COLO668 (cell line): ENCODE results near the gene TSC22D2.
"Not testable (repeated sequence)": the region's sequence is repeated elsewhere in the genome, so short reads cannot be mapped to it uniquely, and the experiment has no call there.

Experiments
- DNase-seq: peaks from one replicate; lab custom pipeline; 2025; ENCODE audit not compliant: unreplicated experiment; lab: John Stamatoyannopoulos, UW

Gene TSC22D2

DNA sequence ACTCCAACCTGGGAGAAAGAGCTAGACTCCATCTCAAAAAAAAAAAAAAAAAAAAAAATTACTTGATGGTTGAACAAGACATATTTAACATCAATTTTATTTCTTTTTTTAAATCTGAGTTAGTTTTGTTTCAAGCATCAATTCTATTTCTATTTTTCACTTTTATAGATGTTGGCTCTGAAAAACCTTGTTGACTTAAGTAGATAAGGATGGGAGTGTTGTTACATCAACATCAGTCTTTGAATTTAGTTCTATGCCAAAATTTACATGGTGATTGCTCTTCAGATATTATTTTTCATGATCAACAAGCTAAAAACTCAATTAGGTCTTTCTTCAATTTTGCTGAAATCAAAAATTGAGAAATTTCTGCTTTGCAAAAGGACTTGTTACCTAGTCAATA is 71.3 kb downstream of the TSC22D2 start:
- no peak for DNase-seq

GRCh38 chr3:150480877-150481276 is 72.8 kb downstream of the TSC22D2 start:
- no peak for DNase-seq

DNA sequence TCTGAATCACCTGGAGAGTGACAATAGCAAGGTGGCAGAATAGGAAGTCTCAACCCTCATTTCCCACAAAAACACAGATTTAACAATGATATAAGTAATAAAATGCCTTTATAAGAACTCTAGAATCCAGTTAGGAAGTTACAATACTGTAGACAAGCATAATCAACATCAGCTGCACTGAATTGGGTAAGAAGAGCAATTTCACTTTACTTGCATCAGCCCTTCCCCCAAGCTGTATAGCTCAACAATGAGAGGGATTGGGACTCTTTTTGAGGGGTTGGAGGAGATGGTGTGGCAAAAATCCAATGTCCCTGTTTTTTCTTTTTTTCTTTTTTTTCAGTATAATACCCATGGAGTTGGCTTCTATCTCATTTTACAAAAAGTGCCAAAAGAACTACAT is 75.1 kb downstream of the TSC22D2 start:
- DNase-seq: no peak

GRCh38 chr3:150484410-150484809 is 76.3 kb downstream of the TSC22D2 start:
- DNase-seq: no peak

GRCh38 chr3:150488867-150489266 is 80.8 kb downstream of the TSC22D2 start:
- no peak for DNase-seq

DNA sequence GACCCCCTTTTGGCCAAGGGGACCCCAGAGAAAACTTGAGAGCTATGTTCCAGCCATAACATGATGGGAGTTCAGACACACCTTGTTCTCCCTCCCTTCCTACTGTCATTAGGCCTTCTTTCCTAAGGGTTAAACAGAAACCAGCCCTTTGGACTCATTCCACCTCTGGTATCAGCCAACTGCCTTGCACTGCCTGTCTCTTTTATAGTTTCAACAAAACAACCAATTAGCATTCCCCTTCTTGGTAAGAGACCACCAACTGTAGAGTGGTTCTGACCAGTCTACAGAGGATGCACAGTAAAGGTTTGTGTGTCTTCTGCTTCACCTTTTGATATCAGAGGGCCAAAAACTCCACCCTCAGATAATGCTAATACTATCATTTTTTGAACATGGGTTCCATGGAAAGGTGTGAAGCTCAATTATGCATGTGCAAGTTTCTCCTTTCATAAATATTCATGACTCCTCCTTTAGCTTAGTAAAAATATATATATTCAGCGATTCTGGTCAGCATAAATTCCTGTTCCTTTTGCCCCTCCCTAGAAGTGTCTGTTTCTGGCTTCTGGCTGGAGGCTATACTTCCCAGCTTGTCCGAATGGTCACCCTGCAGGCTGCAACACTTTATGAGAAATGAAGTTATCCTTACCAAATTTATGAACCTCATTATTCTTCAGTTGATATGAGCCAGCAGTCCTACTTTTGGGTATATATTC is 82.3 kb downstream of the TSC22D2 start:
- no peak for DNase-seq

- DNase-seq: no peak
These were observed 86.4 kb downstream of the TSC22D2 start for GRCh38 chr3:150494411-150494977.

DNA sequence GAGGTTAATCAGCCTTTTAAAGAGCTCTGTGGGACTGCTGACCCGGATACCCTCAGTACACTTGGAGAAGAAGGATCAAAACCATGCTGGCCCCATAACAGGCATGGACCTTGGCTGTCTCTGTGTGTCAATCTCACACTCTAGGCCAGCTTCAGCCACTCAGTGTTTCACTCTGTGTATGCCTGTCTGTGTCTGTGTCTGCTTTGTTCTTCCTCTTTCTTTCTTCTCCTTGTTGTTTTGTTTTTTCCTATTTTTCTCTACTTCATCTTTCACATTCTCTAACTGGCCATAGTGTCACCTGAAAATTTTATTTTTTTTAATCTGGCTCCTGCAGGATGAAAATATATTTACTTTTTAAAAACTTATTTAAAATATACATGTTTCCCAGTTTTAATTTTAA is 87.1 kb downstream of the TSC22D2 start:
- no peak for DNase-seq

DNA sequence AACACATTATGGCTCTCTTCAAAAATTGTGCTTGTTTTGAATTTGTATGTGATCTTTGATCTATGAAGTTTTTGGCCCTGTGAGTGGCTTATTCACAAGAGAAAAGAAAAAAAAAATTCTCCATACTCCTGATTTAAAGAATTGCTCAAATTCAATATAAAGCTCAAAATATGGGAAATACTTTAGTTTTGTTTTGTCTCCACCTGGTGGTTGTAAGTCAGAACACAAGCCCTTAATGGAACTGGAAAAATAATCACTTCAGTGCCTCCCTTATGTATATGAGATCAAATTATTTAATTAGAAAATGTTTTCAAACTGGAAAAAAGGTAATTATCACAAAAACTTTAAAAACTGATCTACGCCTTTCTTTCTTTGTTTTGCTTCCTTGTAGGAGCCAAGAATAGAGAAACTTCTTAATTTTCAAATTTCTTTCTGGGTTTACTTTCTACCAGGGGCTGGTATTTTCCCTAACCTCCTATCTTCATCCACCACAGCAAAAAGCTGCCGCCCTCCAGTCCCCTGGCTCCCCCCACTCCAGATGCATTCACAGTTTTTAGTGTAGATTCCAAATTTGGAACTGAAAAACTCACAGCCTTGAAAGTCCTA is 87.6 kb downstream of the TSC22D2 start:
- no peak for DNase-seq

- no peak for DNase-seq
These were observed 89.9 kb downstream of the TSC22D2 start for GRCh38 chr3:150497956-150498355.

DNA sequence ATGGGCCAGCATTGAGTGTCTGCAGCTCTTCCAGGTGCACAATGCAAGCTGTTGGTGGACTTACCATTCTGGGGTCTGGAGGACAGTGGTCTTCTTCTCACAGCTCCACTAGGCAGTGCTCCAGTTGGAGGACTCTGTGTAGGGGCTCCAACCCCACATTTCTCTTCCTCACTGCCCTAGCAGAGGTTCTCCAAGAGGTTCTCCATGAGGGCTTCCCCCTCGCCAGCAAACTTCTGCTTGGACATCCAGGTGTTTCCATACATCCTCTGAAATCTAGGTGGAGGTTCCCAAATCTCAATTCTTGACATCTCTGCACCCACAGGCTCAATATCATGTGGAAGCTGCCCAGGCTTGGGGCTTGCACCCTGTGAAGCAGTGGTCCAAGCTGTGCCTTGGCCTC is 92.9 kb downstream of the TSC22D2 start:
- DNase-seq: not testable (repeated sequence)

GRCh38 chr3:150503402-150504099 is 95.5 kb downstream of the TSC22D2 start:
- no peak for DNase-seq

GRCh38 chr3:150504483-150504882 is 96.4 kb downstream of the TSC22D2 start:
- DNase-seq: no peak

DNA sequence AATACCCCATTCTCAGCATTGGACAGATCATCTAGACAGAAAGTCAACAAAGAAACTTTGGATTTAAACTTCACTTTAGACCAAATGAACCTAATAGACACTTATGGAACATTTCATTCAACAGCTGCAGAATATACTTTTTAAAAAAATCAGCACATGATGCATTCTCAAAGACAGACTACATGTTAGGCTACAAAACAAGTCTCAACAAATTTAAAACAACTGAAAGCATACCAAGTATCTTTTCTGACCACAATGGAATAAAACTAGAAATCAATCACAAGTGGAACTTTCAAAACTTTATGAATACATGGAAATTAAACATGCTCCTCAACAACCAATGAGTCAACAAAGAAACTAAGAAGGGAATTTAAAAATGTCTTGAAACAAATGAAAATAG is 100.3 kb downstream of the TSC22D2 start:
- DNase-seq: no peak

DNA sequence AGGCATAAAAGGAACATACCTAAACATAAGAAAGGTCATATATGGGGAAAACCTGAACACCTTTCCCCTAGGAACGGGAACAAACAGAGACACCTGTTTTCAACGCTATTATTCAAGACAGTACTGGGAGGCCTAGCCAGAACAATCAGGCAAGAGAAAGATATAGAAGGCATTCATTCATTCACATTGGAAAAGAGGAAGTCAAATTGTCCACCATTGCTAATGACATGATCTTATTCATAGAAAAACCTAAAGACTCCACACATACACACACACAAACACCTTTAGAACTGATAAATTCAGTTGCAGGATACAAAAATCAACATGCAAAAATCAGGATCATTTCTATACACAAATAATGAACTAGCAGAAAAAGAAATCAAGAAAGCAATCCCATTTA is 101.7 kb downstream of the TSC22D2 start:
- no peak for DNase-seq

GRCh38 chr3:150511122-150511821 is 103.2 kb downstream of the TSC22D2 start:
- DNase-seq: no peak

DNA sequence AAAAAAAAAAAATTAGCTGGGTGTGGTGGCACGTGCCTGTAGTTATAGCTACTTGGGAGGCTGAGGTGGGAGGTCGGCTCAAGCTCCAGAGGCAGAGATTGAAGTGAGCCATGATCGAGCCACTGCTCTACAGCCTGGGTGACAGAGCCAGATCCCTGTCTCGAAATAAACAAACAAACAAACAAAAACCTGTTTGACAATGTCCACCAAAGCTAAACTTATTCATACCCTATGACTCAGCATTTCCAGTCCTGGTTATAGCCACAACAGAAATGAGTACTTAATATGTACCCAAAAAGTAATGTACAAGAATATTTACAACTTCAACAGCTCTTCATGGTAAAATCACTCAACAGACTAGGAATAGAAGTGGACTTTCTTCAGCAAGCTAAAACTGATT is 107.1 kb downstream of the TSC22D2 start:
- no peak for DNase-seq
